GM18505 (cell line): ENCODE measurements around the gene POTEB2.
"Not testable (repeated sequence)": the region's sequence is repeated elsewhere in the genome, so short reads cannot be mapped to it uniquely, and the experiment has no call there.

ENCODE experiments used
- ATAC-seq: cut with Tn5 transposase; IDR thresholded peaks from one replicate; pipeline ENCODE4 v1.9.1; 2021; ENCODE audit not compliant: unreplicated experiment

Gene POTEB2

GRCh38 chr15:20866214-20866613 lies at the start of gene POTEB2:
Gene POTEB2 (minus strand): TSS chr15:20866314. CDS start chr15:20866281, 33 bp downstream.
- not testable (repeated sequence) for ATAC-seq

- ATAC-seq, result not testable (repeated sequence)
Measured at GRCh38 chr15:20879916-20880315, 13.8 kb upstream of the POTEB2 start.

GRCh38 chr15:20878464-20878863 lies 12.3 kb upstream of the POTEB2 start:
- ATAC-seq, result not testable (repeated sequence)

- not testable (repeated sequence) for ATAC-seq
Measured at GRCh38 chr15:20877819-20878218, 11.7 kb upstream of the POTEB2 start.
